SU-DHL-6 (cell line): ENCODE data around the gene COL23A1.

Experiments
- CTCF ChIP-seq: fragments of 200-600 bp; sonication (generic); IDR thresholded peaks from one replicate; pipeline ENCODE4 v1.5.1; 2017; ENCODE audit warnings: antibody characterized with exemption, mild to moderate bottlenecking, low read length, moderate library complexity; ENCODE audit not compliant: insufficient read depth, poor library complexity, severe bottlenecking
- EZH2phosphoT487 ChIP-seq: fragments of 200-600 bp; sonication (generic), shearing (Covaris generic); conservative IDR thresholded peaks from 2 replicates; pipeline ENCODE4 v1.6.1; 2018; ENCODE audit warnings: mild to moderate bottlenecking, antibody characterized with exemption, low read length, moderate library complexity, mixed read lengths

DNA sequence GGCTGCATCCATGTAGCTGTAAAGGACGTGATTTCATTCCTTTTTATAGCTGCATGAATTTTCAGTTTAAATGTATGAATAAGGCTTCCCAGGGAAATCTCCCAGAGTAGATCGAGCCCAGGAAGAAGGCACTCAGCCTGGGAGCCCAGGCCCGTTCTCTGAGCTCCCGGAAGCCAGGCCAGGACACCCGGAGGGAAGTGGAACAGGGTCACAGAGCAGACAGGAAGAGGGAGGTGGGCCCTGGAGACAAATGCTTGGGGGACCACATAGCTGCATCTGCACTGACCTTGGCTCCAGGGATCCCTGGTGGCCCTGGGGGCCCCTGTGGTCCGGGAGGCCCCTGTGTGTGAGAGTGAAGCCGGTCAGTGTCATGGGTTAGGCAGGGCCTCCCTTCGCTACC is 337.9 kb downstream of the COL23A1 start:
- TF ChIP-seq EZH2phosphoT487: no peak
- no peak for TF ChIP-seq CTCF
